Neuronal stem cell (in vitro differentiated cells): ENCODE measurements around the gene IRAK1.
A peak's percentile ranks its signal among the peaks of the same experiment; 100 is the strongest.

Source experiments
- DNase-seq: peaks from one replicate; pipeline ENCODE4 v3.0.0-alpha.2; 2013; ENCODE audit warnings: low spot score
- H2AFZ ChIP-seq: one replicate; pipeline ENCODE4 v1.6.1; 2013; ENCODE audit warnings: mild to moderate bottlenecking, low read length, inconsistent platforms
- H2AK5ac ChIP-seq: 2 replicates; pipeline ENCODE4 v1.6.1; 2013; ENCODE audit warnings: low read depth, mild to moderate bottlenecking, inconsistent platforms, low read length, moderate library complexity, mixed read lengths
- H2BK120ac ChIP-seq: 2 replicates; pipeline ENCODE4 v1.6.1; 2013; ENCODE audit warnings: low read depth, mild to moderate bottlenecking, inconsistent platforms, low read length, moderate library complexity, mixed read lengths
- H2BK12ac ChIP-seq: one replicate; pipeline ENCODE4 v1.6.1; 2013; ENCODE audit warnings: low read length, inconsistent platforms
- H2BK15ac ChIP-seq: 2 replicates; pipeline ENCODE4 v1.6.1; 2013; ENCODE audit warnings: mild to moderate bottlenecking, low read length, inconsistent platforms, mixed read lengths
- H2BK5ac ChIP-seq: one replicate; pipeline ENCODE4 v1.6.1; 2013; ENCODE audit warnings: inconsistent platforms, mild to moderate bottlenecking, low read length, moderate library complexity
- H3K14ac ChIP-seq: one replicate; pipeline ENCODE4 v1.6.1; 2013; ENCODE audit warnings: low read length, inconsistent platforms
- H3K18ac ChIP-seq: 2 replicates; pipeline ENCODE4 v1.6.1; 2013; ENCODE audit warnings: low read length, inconsistent platforms
- H3K23ac ChIP-seq: 2 replicates; pipeline ENCODE4 v1.6.1; 2013; ENCODE audit warnings: low read depth, mild to moderate bottlenecking, mixed read lengths, low read length, inconsistent platforms; ENCODE audit not compliant: poor library complexity
- H3K27ac ChIP-seq: replicated peaks from 3 replicates; pipeline ENCODE4 v1.5.1; 2013; ENCODE audit warnings: low read length, inconsistent platforms
- H3K27me3 ChIP-seq, 3 experiments: 2 replicates each; pipeline ENCODE4 v1.6.1; 2013; ENCODE audit warnings: low read length in 3 of 3, mild to moderate bottlenecking in 2 of 3, inconsistent platforms in 1 of 3, low read depth in 1 of 3, mixed read lengths in 1 of 3, moderate library complexity in 1 of 3; ENCODE audit not compliant: control insufficient read depth in 3 of 3, insufficient read depth in 3 of 3
- H3K36me3 ChIP-seq, 2 donors: replicated peaks in 1 of 2; 2 replicates each; pipeline ENCODE4 v1.6.1; 2013; ENCODE audit warnings: low read length in 2 of 2; ENCODE audit not compliant: control insufficient read depth in 2 of 2, insufficient read depth in 2 of 2
- H3K4ac ChIP-seq: 2 replicates; pipeline ENCODE4 v1.6.1; 2013; ENCODE audit warnings: inconsistent platforms, mild to moderate bottlenecking, low read length, moderate library complexity
- H3K4me1 ChIP-seq, 2 donors: 1 replicate in 1 of 2; 2 replicates in 1 of 2; pipeline ENCODE4 v1.6.1; 2013; ENCODE audit warnings: low read length in 2 of 2, low read depth in 1 of 2; ENCODE audit not compliant: control insufficient read depth in 2 of 2, insufficient read depth in 1 of 2
- H3K4me2 ChIP-seq: one replicate; pipeline ENCODE4 v1.6.1; 2013; ENCODE audit warnings: mild to moderate bottlenecking, low read length, inconsistent platforms; ENCODE audit not compliant: insufficient read depth, poor library complexity, severe bottlenecking
- H3K4me3 ChIP-seq, 2 donors: 2 replicates each; pipeline ENCODE4 v1.5.1; 2013; ENCODE audit warnings: low read length in 2 of 2, mild to moderate bottlenecking in 2 of 2, inconsistent platforms in 1 of 2, moderate library complexity in 1 of 2
- H3K79me1 ChIP-seq: one replicate; pipeline ENCODE4 v1.6.1; 2013; ENCODE audit warnings: low read depth, mild to moderate bottlenecking, inconsistent platforms, low read length, moderate library complexity
- H3K9ac ChIP-seq: one replicate; pipeline ENCODE4 v1.6.1; 2013; ENCODE audit warnings: mild to moderate bottlenecking, low read depth, low read length, inconsistent platforms; ENCODE audit not compliant: poor library complexity
- H3K9me3 ChIP-seq, 2 donors: replicated peaks in 1 of 2; 2 replicates each; pipeline versions ENCODE3 to v1.6.1; 2013; ENCODE audit warnings: low read length in 2 of 2, mild to moderate bottlenecking in 2 of 2, inconsistent platforms in 1 of 2, low read depth in 1 of 2, mixed read lengths in 1 of 2, moderate library complexity in 1 of 2; ENCODE audit not compliant: control insufficient read depth in 2 of 2, insufficient read depth in 1 of 2
- H4K8ac ChIP-seq: one replicate; pipeline ENCODE4 v1.6.1; 2013; ENCODE audit warnings: low read depth, mild to moderate bottlenecking, inconsistent platforms, low read length, moderate library complexity
- H4K91ac ChIP-seq: one replicate; pipeline ENCODE4 v1.6.1; 2013; ENCODE audit warnings: low read length, low read depth, mild to moderate bottlenecking, inconsistent platforms; ENCODE audit not compliant: poor library complexity
- WGBS, 2 donors: extraction: QIAGEN DNeasy Blood & Tissue Kit; methylation state at CpG; one replicate each; pipeline ENCODE4 v1.1.7; 2013; ENCODE audit warnings: missing lambda C conversion rate in 2 of 2, mixed read lengths in 1 of 2; ENCODE audit not compliant: insufficient read length in 2 of 2, insufficient replicate concordance in 1 of 2; ENCODE audit errors: extremely low coverage in 2 of 2; 5-methylcytosine and 5-hydroxymethylcytosine counted together

The IRAK1 gene

DNA sequence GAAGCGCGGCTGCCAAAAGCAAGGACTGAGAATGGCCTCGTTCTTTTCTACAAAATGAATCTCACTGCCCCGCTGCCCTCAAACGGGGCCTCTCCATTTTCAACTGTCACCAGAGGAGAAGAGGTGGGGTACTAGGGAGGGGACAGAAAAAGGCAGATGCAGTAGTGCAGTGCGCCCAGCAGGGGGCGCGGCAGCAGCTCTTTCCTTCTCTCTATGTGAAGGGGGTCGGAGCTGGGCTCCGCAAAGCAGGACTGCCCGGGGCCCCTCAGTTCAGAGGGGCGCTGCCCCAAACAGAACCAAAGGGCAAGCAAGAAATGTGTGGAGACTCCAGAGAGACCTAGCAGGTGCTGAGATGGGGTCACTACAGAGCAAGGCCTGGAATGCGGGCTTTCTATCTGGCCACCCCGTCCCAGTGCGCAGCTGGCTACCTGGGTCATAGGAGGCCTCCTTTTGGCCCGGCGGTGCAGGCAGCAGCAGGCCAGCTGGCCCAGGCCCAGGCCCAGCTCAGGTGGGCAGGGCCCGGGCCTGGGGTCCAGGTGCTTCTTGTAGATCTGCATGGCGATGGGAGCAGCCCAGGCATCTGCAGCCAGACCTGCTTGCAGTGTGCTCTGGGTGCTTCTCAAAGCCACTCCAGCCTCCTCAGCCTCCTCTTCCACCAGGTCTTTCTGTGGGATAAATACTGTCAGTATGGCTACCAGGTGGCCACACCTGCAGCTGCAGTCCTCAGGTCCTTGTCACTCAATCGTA, 5.9 kb downstream of the IRAK1 start:
- H3K14ac ChIP-seq, result no peak overlapping the region
- H3K18ac ChIP-seq, result no peak overlapping the region
- no CpG with 5 or more reads among the region's 20 CpGs for WGBS, 2 donors
- no peaks in the 10 kb centered on the region for H3K9me3 ChIP-seq
- H2BK15ac ChIP-seq, result no peak overlapping the region
- peaks cover 0 to 26% (median 0%) of the 10 kb centered on the region in 3 experiments for H3K27me3 ChIP-seq
- no peak overlapping the region for H2AFZ ChIP-seq
- no peak overlapping the region for H3K4me2 ChIP-seq
- no peak overlapping the region for H3K27ac ChIP-seq
- no peak overlapping the region for H3K4ac ChIP-seq
- no peak overlapping the region for H2BK120ac ChIP-seq
- H2AK5ac ChIP-seq, result no peak overlapping the region
- no peak overlapping the region for H3K9ac ChIP-seq
- peaks cover 4 to 61% of the 10 kb centered on the region in 2 donors for H3K36me3 ChIP-seq
- peak; percentile 24 for DNase-seq
- H3K23ac ChIP-seq, result no peak overlapping the region
- H4K8ac ChIP-seq, result no peak overlapping the region
- no peak overlapping the region for H3K4me3 ChIP-seq
- H2BK5ac ChIP-seq, result no peak overlapping the region
- H4K91ac ChIP-seq, result no peak overlapping the region
- peaks cover 7% of the 10 kb centered on the region for H3K79me1 ChIP-seq
- H3K4me1 ChIP-seq, result no peaks in the 10 kb centered on the region
- no peak overlapping the region for H2BK12ac ChIP-seq

DNA sequence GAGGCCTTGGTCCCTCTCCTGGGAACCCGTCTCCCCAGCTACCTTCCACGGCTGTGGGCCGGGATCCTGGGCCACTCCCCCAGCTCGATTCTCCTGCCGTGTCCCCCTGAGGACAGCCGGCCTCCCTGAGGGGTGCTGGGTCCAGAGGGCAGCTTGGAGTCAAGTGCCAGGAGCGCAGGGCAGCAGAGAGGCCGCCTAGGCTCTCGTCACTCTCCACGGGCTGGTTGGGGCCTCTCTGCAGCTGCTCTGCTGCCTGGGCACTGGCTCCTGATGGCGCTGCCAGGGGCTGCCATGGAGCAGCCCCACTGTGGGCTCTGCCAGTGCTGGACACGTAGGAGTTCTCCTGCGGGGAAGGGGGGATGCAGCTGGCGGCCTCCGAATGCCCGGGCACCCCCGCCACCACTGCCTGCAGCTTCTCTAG, 6.7 kb downstream of the IRAK1 start:
- Histone ChIP-seq H2BK15ac (no peak overlapping the region), H3K4ac (no peak overlapping the region), H3K36me3 (peaks cover 4 to 55% of the 10 kb centered on the region in 2 donors), H2BK12ac (no peak overlapping the region), H3K4me1 (no peaks in the 10 kb centered on the region), H3K9ac (no peak overlapping the region), H3K27me3 (peaks cover 0 to 24% (median 0%) of the 10 kb centered on the region in 3 experiments), H3K9me3 (no peaks in the 10 kb centered on the region), H3K4me3 (no peak overlapping the region), H3K14ac (no peak overlapping the region), H4K91ac (no peak overlapping the region), H2BK120ac (no peak overlapping the region), H3K27ac (no peak overlapping the region), H3K4me2 (no peak overlapping the region), H3K23ac (no peak overlapping the region), H2BK5ac (no peak overlapping the region), H2AFZ (no peak overlapping the region), H3K18ac (no peak overlapping the region), H3K79me1 (peaks cover 4% of the 10 kb centered on the region), H2AK5ac (no peak overlapping the region), H4K8ac (no peak overlapping the region)
- no CpG with 5 or more reads among the region's 17 CpGs for WGBS, 2 donors
- no peak for DNase-seq

DNA sequence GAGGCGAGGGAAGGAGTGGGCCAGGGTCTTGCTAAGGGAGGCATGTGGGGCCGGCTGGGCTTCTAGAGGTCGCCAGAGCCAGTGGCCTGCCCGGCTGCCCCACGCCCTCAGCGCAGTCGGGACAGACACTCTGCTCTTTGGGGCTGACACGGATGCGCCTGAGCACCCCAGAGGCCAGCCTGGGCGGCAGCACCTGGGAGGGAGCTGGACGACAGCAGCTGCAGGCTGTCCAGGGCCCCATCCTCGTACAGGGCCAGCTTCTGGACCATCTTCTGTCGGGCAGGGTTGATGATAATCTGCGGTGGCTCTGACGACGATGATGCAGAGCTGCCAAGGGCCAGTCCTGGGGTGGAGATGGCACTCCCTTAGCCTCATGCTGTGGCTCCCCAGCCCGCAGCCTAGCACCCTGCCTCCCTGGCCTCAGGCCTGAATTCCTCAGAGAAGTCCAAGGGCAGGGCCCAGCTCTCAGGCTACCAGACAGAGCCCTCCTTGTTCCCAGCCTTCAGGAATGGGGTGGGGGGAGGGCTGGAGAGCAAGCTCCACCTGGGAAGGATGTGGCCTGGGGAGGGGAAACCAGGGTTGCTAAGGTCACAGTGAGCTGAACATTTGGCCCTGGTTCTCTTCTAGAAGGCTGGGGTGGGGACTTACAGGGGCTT, 7.2 kb downstream of the IRAK1 start:
- H3K36me3 ChIP-seq, result peaks cover 4 to 51% of the 10 kb centered on the region in 2 donors
- H4K91ac ChIP-seq, result no peak overlapping the region
- no peak for DNase-seq
- no peak overlapping the region for H3K4ac ChIP-seq
- H2AFZ ChIP-seq, result no peak overlapping the region
- H2BK5ac ChIP-seq, result no peak overlapping the region
- H2BK120ac ChIP-seq, result no peak overlapping the region
- no peak overlapping the region for H3K23ac ChIP-seq
- no peak overlapping the region for H3K14ac ChIP-seq
- H3K18ac ChIP-seq, result no peak overlapping the region
- H2BK12ac ChIP-seq, result no peak overlapping the region
- no peak overlapping the region for H3K27ac ChIP-seq
- WGBS, 2 donors, result no CpG with 5 or more reads among the region's 17 CpGs
- no peak overlapping the region for H3K4me2 ChIP-seq
- peaks cover 0 to 26% (median 0%) of the 10 kb centered on the region in 3 experiments for H3K27me3 ChIP-seq
- H3K4me1 ChIP-seq, result no peaks in the 10 kb centered on the region
- H3K9ac ChIP-seq, result peak overlapping the region; percentile 21
- no peak overlapping the region for H3K4me3 ChIP-seq
- no peaks in the 10 kb centered on the region for H3K9me3 ChIP-seq
- H4K8ac ChIP-seq, result no peak overlapping the region
- peaks cover 2% of the 10 kb centered on the region for H3K79me1 ChIP-seq
- no peak overlapping the region for H2BK15ac ChIP-seq
- H2AK5ac ChIP-seq, result no peak overlapping the region
